Neural crest cell (in vitro differentiated cells): Measurements from ENCODE around the gene DYNC1I1. TPM values are rescaled to one million over a fixed set of nuclear protein-coding genes. Genes with fewer than 3 reads are reported as not detected.

Experiments
- DNase-seq: peaks from one replicate; pipeline ENCODE4 v3.0.0; 2021; ENCODE audit warnings: low read depth, mixed read lengths, low spot score
- H3K27ac Mint-ChIP-seq: one replicate; pipeline ENCODE4 v1.8.0; 2021; ENCODE audit warnings: mild to moderate bottlenecking, mixed read lengths; ENCODE audit not compliant: unreplicated experiment
- H3K27me3 Mint-ChIP-seq: 2 replicates; pipeline ENCODE4 v1.8.0; 2021; ENCODE audit warnings: low read depth, mild to moderate bottlenecking, mixed read lengths
- H3K36me3 Mint-ChIP-seq: 2 replicates; pipeline ENCODE4 v1.8.0; 2021; ENCODE audit warnings: low read depth, mild to moderate bottlenecking, mixed read lengths
- H3K4me1 Mint-ChIP-seq: 2 replicates; pipeline ENCODE4 v1.8.0; 2021; ENCODE audit warnings: mixed read lengths
- H3K4me3 Mint-ChIP-seq: one replicate; pipeline ENCODE4 v1.8.0; 2021; ENCODE audit warnings: mild to moderate bottlenecking, mixed read lengths
- H3K9me3 Mint-ChIP-seq: 2 replicates; pipeline ENCODE4 v1.8.0; 2021; ENCODE audit warnings: mixed read lengths
- total RNA-seq: library from RNA; stranded (reverse); gene quantifications from 2 replicates; pipeline ENCODE4 v1.2.1, GENCODE V29; 2021
- TF ChIP-seq, protein P1 (sequence below): fragments of 200-600 bp; sonication (generic); conservative IDR thresholded peaks from 2 replicates; pipeline ENCODE4 v1.5.0; 2021; ENCODE audit warnings: antibody characterized with exemption, mild to moderate bottlenecking

The DYNC1I1 gene
- total RNA-seq, 1 donor from 2014 or later: 0.79 TPM

DNA sequence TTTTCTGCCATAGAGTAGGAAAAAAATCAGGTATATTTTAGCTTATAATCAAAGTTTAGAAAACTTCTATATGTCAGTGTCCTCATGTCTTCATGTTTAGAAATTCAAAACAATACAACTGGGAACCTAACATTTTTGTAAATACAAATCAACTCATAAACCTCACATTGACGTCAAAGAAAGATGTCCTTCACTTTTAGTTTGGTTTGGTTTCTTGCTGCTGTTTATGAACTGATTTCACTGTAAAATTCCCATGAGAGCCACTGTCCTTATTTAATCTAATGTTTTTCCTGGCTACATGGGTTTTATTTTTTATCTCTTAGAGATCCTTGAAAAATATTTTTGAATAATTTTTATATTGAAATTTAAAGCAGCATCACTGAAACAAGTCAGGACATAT is 208.4 kb downstream of the DYNC1I1 start:
- Mint-ChIP-seq H3K27me3 (peaks cover 12% of the 10 kb centered on the region), H3K27ac (no peak overlapping the region), H3K4me1 (no peaks in the 10 kb centered on the region), H3K9me3 (no peaks in the 10 kb centered on the region), H3K4me3 (no peak overlapping the region), H3K36me3 (no peaks in the 10 kb centered on the region)
- no peak for DNase-seq
- TF ChIP-seq, protein P1, sequence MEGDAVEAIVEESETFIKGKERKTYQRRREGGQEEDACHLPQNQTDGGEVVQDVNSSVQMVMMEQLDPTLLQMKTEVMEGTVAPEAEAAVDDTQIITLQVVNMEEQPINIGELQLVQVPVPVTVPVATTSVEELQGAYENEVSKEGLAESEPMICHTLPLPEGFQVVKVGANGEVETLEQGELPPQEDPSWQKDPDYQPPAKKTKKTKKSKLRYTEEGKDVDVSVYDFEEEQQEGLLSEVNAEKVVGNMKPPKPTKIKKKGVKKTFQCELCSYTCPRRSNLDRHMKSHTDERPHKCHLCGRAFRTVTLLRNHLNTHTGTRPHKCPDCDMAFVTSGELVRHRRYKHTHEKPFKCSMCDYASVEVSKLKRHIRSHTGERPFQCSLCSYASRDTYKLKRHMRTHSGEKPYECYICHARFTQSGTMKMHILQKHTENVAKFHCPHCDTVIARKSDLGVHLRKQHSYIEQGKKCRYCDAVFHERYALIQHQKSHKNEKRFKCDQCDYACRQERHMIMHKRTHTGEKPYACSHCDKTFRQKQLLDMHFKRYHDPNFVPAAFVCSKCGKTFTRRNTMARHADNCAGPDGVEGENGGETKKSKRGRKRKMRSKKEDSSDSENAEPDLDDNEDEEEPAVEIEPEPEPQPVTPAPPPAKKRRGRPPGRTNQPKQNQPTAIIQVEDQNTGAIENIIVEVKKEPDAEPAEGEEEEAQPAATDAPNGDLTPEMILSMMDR: no peak

DNA sequence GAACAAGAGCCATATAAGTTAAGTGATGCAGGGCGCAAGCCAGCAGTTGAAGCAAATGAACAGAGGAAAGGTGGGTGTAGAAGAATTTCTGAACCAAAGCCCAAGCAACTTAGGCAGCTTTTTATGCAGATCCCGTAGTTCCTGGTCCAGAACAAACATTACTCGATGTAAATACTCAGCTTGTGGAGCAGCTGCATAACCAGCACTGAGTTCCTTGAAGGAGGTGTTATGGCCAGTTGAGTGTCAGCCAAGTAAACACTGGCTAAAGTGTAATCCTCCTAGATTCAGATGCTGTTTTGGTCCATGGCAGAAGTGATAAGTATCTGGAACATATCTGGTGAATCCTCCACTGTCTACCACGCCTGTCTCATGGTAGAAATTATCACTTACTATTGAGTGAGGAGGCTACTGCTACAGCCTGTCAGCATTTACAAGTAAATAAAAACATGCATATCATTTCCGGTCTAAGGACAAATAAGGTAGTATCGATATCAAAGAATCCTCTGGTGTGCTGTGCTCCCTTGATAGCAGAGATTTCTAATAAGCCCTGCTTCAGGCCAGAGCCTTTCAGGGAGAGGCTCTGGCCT is 213.9 kb downstream of the DYNC1I1 start:
- Mint-ChIP-seq H3K36me3 (no peaks in the 10 kb centered on the region), H3K9me3 (no peaks in the 10 kb centered on the region), H3K27ac (no peak overlapping the region), H3K27me3 (peaks cover 22% of the 10 kb centered on the region), H3K4me1 (no peaks in the 10 kb centered on the region), H3K4me3 (no peak overlapping the region)
- TF ChIP-seq, protein P1: no peak
- DNase-seq: no peak

DNA sequence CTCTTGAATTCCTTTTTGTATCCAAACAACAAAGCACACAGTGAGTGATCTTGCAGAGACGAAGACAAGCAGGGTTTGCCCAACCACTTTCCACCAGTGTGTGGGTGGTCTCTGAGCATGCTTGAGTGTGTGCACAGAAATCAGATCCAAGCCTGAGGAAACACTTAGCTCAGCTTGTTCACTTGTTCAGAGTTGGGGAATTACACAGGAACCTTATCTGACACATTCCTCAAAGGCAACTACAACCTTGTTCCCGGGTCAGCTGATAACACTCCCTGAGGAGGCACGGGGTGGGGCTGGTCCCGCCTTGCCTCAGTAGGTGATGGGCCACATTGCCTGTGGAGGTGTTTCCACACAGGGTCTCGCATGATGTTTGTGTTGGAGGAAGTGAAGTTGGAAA is 216.9 kb downstream of the DYNC1I1 start:
- no peak for DNase-seq
- no peaks in the 10 kb centered on the region for H3K9me3 Mint-ChIP-seq
- peaks cover 14% of the 10 kb centered on the region for H3K27me3 Mint-ChIP-seq
- TF ChIP-seq, protein P1: no peak
- H3K27ac Mint-ChIP-seq: no peak overlapping the region
- no peaks in the 10 kb centered on the region for H3K4me1 Mint-ChIP-seq
- no peaks in the 10 kb centered on the region for H3K36me3 Mint-ChIP-seq
- no peak overlapping the region for H3K4me3 Mint-ChIP-seq

DNA sequence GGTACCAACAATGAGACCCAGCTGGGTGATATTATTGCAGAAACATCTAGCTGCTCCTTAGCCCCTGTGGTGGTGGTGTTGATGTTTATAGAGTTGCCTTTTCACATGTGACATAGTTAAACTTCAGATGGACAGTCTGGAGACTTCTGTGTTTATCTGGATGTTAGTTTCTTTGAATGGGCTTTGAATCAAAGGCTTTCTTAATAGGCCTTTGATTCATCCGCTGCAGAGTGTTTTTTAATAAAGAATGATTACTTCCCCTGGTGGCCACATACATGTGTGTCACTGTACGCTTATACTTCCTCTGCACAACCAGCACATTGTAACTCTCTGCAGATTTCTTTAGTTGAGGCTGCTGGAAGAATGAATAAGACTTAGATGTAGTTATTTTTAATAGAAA is 221.0 kb downstream of the DYNC1I1 start:
- Mint-ChIP-seq H3K27ac (no peak overlapping the region), H3K4me3 (no peak overlapping the region), H3K4me1 (no peaks in the 10 kb centered on the region), H3K27me3 (peaks cover 2% of the 10 kb centered on the region), H3K9me3 (no peaks in the 10 kb centered on the region), H3K36me3 (no peaks in the 10 kb centered on the region)
- TF ChIP-seq, protein P1: peak; percentile 48
- DNase-seq: no peak

DNA sequence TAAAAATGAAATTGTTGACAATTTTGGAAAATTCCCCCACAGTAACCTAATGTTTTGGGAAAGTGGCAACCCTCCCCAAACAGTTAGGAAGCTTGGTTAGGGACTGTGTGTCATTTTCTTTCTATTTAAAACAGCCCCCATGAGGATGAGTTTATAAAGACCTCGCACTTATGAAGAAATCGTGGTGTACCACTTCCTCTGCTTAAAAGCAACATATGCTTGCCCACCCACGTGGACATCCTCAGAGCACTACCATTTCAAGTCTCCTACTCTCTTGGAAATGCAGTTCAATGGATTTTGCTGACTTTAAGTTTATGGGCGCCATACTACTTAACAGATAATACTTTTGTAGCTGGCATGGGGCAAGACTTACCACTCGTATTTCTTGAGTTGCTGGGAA is 223.8 kb downstream of the DYNC1I1 start:
- H3K36me3 Mint-ChIP-seq: no peaks in the 10 kb centered on the region
- H3K4me3 Mint-ChIP-seq: no peak overlapping the region
- H3K9me3 Mint-ChIP-seq: no peaks in the 10 kb centered on the region
- no peaks in the 10 kb centered on the region for H3K4me1 Mint-ChIP-seq
- peaks cover 7% of the 10 kb centered on the region for H3K27me3 Mint-ChIP-seq
- TF ChIP-seq, protein P1: no peak
- DNase-seq: no peak
- no peak overlapping the region for H3K27ac Mint-ChIP-seq
